ENCODE measurements around the gene TIFAB.
"Not testable (repeated sequence)": the region's sequence is repeated elsewhere in the genome, so short reads cannot be mapped to it uniquely, and the experiment has no call there.

The TIFAB gene, protein sequence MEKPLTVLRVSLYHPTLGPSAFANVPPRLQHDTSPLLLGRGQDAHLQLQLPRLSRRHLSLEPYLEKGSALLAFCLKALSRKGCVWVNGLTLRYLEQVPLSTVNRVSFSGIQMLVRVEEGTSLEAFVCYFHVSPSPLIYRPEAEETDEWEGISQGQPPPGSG

DNA sequence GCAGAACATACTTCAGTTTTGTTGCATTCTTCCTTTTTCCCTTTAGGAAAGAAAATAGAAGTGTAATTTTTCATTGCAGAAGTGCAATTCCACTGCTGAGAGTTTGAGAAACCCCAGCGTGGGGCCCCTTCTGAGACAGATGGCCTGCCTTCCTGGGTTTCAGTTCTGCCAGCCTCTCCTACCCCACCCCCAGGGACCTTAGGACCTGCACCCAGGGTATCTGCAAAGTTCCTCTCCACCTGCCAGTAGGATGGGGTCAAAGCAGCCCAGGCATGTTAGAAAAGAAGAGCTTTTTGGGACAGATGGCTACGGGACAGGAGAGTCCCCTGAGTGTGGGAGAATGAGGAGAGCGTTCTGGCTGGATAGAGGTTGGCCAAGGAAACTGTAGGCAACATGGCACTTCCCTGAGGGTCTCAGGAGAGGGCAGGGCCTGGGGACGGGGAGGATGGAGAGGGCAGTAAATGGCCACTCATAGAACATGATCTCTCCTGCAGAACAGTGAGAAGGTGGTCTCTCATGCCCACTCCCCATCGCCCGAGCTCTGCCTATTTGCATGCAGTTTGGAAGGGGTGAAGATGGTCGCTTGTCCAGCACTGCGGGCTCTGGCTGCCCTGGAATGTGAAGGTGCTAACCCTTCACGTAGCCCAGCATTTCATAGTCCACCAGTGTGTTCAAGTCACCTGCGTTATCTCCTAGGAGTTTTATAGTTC is at the start of gene TIFAB:
Gene TIFAB (minus strand): TSS at position 31 of the 710 bp plus-strand sequence. CDS start 2,412 bp downstream, outside the sequence.
- no peak for DNase-seq

DNA sequence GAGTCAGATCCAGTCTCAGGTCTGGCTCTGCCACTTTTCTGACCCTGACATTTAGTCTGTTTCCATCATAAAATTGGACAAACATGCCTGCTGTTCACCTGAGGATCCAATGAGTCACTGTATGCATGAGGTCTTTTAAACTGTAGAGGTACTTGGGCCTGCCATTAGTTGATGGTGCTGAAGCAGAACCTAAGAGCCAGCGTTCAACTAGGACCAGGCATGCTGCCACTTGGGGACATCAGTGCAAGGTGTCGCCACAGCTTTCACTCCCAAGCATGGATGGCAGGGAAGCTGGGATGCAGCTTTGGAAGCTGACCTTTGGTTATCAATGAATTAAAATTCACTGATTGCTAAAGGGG is 46.5 kb upstream of the TIFAB start:
- no peak for DNase-seq

DNA sequence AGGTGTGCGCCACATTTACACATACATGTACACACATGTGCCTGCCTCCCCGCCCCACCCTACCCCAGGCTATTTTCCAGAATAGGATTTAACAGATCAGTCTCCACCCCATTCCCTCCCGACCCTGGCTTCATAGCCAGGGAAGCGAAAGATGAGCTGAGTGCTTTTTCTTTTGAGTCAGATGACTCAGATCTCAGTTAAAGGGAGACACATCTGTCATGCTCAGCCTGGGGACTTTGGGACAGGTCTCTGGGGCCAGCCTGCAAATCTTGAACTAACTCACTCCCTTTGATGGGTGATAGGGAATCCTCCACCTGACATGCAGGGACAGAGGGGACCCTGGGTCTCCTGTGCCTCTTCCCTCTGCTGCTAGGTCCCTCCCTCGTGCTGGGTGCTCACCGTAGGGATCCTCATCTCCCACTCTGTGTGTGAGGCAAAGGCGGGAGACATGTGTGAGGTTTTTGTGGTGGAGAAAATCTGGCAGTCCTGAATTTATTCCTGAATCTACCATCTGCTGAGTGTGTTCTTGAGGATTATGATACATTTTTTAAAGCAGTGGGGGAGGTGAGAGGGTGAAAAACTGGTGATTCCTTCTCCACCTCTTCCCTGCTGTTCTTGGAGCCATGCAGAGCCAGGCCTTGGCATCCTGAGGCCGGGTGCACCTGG is 46.0 kb upstream of the TIFAB start:
- DNase-seq = no peak

DNA sequence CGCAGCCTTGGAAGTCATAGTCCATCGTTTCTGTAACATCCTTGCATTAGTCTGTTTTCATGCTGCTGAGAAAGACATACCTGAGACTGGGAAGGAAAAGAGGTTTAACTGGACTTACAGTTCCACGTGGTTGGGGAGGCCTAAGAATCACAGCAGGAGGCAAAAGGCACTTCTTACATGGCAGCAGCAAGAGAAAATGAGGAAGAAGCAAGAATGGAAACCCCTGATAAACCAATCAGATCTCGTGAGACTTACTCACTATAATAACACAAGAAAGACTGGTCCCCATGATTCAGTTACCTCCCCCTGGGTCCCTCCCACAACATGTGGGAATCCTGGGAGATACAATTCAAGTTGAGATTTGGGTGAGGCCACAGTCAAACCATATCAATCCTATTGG is 43.4 kb upstream of the TIFAB start:
- not testable (repeated sequence) for DNase-seq

DNA sequence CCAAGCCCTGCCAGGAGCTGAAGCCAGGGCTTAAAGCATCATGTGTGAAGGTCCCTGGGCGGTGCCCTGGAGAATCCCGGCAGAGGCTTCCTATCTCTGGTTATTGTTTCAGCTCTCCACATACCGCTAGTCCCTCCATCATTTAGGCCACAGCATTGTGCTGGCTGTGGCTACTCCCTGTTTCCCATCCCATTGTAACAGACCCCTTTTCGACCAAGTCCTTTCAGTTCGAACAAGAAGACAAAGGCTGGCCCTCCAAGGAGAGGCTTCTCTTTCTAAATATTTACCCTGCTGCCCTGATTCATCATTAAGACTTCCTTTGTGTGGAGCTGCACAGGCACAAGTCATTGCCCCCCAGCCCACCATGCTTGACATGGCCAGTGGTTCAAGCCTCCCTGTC is 42.0 kb upstream of the TIFAB start:
- DNase-seq = no peak

DNA sequence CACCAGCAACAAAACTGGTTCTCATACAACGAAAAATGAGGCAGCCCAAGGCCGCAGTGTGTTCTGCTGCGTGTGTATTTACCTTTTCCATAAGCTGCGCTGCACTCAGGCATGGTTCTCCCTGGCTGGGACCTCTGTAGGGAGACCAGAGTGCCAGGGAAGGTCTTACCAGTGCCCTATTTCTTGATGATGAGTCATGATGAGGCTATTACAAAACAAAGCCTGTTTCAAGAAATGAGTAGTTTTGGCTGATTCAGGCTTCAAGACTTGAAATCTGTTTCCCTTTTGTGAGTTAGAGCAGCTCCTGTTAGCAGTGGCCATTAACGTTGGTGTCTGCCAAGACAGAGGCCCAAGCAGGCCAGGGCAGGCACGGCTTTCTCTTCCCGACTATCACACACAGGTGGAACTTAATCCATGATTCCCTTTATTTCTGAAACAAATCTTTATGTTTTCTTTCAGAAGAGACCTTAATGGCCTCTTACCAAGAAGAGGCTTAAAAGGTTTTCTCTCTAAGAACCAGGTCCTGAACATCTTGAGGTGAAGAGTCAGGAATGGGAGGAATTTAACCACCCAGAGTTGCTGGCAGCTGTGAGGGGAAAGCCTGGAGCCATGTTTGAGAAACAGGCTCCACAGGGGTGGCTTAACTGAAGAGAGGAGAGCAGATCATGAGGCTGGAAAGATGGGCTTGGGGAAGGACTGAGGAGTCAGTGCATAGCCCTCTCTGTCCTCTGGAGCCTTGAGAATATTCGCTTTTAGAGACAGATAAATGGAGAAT is 41.4 kb upstream of the TIFAB start:
- DNase-seq = no peak

DNA sequence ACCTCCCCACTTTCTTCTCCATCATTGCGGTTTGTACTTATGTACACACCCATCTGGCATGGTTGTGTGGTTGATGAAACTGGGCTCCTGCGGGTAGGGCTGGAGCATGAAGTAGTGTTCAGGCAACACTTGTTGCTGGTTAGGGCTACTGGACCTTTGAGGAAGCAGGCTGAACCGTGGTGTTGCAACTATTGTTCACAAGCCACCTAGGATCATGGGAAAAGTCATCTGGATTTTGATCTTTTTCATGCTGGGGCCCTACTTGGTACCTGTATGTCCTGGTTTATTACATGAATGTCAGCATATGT is 40.1 kb upstream of the TIFAB start:
- DNase-seq = no peak

DNA sequence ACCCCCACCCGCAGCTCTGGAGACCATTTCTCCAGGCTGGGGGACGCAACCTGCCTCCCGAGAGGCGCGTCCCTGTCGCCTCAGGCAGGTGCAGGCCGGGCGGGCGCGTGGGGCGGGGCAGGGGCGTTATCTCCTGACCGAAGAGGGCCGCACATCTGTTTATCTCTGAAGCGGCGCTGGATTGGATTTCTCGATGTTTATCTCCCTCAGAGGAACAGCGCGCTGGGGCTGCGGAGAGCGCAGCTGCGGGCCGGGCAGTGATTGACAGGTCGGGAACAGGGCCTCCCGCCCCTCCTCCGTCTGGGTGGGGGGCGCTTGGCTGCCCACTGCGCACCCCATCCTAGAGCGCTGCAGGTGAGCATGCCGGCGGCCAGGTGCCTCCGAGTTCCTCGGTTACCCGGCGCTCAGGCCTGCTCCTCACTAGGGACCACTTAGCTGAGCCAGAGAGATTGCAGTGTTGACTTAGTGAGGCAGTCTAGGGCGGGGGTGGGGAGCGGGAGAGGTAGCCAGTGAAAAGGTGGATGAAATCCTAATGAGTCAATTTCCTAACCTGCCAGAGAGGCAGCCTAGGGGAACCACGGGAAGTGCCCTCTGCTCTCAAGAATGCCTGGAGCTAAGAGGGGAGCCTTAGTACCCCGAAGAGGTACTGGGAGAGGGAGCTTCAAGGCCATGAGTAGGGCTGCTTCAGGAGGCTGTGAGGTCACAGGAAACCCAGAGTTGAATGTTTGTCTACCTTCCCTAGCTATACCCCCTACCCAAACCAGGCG is 39.6 kb upstream of the TIFAB start:
- DNase-seq = no peak

DNA sequence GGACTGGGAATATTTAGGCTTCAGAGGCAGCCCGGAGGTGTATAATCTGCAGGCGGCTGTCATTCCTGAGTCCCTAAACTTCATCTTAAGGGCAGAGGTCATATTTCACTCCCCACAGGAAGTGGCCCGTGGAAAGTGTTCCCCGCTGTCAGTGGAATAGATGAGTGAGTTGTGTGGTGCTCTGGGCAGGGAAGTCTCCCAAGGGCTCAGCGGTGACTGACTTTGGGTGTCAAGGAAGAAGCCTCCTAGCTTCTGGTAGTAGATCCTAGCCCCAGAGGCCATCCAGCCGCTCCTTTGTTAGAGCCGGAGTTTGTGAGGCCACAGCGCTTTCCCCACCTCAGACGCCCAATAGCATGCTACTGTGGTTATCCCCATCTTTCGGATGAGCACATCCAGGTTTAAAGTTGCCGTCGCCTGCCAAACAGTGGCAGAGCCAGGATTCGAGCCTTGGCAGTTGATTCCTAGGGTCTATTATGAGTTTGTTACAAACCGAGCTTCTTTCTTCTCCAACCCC is 38.9 kb upstream of the TIFAB start:
- DNase-seq = no peak

DNA sequence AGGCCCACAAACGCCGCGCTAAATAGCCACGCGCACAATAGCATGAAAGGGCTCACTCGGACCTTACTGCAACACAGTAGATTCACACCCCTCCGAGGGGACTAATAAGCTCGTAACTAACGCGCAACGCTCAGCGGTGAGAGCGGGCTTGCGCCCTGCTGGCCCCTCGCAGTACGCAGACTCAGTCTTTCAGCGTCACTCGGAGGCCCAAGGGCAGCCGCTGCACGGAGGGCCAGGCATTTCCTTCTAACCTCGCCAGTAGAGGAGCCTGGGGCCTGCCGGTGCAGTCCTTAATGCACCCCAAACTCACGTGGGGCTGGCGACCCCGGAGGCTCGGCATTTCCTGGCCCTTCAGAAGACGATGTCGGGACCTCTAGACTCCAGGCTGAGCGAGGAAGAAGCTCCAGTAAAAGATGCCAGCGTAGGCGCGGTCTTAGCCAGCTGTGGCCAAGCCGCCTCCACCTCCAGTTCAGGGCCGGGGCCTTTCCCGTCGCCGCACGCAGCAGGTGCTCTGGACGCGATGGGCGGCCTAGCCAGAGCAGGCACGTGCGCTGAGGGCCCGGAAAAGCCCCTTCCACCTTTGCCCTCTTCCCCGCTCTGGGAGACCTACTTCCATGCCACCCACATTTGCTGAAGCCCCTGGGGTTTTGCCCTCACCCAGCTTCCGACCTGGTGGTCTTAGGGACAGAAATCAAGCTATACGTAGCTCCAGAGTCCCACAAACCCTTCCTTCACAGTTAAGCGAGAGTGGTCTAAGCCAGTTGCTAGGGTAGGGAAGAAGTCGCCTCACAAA is 38.3 kb upstream of the TIFAB start:
- DNase-seq = no peak

DNA sequence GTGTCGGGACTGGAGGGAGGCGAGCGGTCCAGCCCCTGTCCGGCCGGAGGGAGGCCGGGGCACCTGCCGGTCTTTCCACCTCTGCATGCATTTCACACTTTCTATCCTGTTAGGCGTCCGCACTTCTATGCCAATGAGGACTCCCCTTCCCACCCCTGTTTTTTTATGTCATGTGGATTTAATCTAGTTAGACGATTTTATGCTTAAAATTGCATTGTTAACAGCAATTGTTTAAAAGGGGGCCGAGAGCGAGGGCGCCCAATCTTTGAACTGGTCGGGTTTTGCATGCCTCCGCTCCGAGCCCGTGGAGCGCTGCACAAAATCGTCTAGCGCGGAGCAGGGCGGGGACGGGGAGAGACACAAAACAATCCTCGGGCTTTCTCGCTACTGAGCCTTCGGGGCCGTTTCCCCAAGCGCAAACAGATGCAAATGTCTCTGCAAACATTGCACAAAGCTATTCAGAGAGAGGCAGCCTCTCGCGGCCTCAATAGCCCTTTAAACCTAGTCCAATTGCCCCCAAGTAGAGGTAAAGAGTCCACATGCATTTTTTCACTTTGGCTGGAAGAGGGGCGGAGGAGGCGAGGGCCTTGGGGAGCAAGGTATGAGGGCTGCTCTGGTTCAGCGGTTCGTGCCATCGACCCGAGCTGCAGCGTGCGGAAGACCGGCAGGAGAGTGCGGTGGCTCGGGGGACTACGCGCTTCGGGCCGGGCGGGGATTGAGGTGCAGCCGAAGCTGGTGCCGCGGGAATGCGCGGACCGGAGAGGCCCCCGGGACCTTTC is 37.5 kb upstream of the TIFAB start:
- DNase-seq = no peak

DNA sequence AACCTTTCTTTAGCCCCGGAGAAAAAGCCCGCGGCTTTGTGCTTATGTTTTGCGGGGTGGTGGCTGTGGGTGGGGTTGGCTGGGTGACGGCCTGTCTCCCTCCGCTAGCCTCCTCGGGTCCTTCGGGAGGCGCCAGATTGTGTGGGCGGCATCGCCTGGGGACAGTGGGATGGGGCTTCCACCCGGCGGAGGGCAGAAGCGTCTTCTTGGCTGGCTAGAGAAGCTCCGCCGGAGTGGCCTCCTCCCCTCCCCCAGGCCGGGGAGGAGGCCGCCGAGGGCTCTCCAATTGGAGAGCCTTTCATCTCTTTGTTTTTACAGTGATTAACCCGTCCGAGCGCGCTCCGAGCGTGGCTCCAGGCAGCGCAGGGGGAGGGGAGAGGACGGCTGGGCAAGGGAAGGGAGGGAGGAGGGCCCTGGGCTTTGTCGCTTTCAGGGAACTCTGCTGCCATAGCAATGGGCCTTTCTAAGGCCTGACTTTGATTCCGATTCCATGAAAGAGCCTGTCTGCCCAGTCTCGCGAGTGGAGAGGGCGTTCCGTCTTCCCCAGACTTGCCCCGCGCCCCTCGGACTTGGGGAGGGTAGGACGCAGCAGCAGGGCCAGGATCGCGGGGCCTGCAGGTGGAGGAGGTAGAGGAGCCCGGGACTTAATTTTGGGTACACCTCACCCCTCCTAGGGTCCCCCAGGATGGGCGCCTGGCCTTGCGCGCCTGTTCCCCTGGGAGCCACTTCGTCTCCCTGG is 36.7 kb upstream of the TIFAB start:
- DNase-seq = no peak

DNA sequence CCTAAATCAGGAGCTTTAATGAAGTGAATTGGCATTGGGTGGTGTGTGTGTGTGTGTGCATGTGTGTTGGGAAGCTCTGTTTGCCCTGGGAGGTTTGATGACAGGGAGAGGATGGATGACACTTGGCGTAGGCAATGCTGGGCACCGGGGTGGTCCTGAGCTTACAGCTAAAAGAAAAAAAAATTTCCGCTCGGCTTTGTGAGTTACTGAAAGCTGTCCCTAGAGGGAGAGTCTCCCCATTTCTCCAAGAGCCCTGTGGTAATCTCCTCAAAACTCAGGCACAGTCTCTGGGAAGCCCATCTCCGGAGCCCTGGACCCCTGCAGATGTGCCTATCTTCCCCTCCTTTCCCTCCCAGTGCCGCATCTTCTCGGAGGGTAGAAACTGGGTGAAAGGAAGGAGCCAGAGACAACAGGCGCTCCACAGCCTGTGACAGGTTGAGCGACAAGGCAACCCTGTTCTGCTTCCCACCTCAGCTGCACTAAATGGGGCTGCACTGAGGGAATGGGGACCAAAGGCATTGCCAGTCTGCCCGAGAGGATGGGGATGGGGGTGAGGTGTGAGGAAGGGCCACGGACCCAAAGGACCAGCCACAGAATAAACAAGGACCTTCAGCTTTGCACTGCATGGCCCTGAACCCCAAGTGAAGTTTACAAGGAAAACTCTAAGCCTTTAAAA is 35.8 kb upstream of the TIFAB start:
- no peak for DNase-seq

DNA sequence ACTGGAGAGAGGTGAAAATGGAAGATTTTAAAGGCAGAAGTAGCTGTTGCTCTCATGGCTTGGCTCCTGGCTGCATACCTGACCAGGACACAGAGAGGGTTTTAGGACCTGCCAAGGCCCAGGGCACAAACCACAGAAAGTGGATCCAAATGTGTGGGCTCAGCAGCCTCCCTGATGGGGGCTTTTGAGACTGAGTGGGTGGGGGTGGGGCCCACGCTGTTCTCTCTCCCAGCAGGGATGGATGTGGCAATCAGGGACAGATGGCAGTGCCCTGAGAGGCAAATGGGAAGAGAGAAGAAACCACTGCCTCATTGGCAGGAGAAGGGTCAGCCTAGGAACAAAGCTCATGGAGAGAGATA is 34.9 kb upstream of the TIFAB start:
- no peak for DNase-seq

DNA sequence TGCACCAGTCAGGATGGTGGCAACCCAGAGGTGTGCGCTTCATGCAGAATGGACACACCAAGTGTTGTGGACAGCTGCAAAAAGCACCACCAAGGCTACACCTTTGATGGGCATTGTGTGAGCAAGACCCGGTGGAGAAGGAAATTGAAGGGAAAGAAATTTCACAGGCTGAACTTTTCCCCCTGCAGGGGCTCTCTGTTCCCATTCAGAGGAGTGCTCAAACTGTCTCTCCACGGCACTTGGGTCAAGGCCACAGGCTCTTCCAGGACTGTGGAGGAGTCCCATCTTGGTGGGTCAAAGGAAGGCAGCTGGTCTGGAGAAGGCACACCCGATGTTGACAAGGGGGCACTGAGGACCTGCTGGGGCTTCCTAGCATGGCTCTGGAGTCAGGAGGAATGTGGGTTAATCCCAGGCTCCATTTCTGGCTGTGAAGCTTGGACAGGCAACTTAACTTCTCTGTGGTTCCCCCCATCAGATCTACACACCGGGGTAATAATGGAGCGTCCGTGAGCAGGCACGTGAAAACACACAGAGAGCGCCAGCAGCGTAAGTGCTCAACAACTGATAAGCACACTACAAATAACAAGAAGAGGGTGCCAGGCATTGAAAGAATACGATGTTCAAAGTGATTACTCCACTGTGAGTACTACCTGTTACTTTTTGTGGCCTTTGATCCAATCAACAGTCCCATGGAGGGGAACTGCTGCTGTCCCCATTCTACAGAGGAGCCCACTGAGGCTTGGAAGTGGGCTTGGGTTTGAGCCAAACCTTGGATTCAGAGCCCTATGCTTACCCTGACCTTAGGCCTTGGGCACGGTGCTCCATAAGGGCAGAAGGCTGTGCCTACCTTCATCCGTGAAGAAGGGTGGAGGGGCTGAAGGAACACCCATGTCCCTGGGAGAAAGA is 34.2 kb upstream of the TIFAB start:
- no peak for DNase-seq

DNA sequence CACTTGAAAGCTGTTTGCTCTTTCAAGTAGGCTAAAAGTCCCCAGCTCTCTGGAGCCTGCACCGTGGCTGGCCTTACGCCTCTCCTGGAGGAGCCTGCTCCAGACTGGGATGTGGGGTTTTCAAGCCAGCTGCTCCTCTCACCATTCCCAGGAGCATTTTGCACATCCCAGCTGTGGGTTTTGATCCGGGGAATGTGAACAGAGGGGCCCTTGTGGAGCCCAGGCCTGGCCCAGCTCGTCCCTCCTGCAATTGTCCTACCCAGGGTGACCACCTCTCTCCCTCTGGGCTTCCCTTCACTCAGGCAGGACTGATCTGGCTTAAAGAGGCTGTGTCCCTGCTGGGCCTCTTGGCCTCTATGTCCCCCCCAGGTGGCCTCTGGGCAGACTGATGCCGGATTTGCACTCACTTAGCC is 32.5 kb upstream of the TIFAB start:
- no peak for DNase-seq

DNA sequence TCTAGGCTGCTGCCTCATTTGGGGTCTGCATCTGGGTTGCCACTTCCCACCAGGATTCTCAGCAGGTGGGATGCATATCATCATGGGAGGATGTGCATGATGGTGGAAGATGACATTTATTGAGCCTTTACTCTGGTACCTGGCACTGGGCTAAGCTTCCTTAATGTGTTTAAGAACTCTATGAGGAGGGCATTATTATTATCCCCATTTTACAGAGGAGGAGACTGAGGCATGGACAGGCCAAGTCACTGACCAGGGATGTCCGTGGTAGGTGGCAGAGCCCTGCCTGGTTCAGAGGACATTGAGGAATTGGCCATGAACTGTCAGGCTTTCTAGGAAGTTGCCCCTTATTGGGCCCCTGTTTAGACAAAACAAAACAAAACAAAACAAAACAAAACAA is 31.1 kb upstream of the TIFAB start:
- DNase-seq = no peak

DNA sequence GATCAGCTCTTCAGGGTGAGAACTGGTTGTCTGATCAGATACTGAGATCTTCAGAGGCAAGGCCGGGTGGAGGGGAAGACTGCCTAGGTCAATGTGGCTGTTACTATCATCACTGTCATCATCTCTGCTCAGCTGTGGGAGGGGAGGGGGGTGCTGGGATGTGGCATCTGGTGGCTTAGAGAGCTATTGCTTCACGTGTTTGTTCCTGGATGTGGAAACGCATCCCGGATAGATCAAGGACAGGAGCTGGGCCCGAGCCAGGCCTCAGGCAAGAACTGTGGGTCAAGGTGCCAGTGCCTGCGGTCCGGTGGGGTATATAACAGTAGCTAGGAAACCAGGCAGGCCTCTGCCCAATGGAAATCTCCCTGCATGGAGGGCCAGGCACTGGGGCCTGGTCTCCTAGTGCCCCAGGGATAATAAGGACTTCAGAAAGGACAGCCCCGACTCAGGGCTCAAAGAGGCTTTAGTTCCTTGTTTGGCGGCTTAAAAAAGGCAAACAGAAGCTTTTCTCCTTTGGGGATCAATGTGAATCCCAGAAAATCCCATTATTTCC is 30.3 kb upstream of the TIFAB start:
- no peak for DNase-seq

DNA sequence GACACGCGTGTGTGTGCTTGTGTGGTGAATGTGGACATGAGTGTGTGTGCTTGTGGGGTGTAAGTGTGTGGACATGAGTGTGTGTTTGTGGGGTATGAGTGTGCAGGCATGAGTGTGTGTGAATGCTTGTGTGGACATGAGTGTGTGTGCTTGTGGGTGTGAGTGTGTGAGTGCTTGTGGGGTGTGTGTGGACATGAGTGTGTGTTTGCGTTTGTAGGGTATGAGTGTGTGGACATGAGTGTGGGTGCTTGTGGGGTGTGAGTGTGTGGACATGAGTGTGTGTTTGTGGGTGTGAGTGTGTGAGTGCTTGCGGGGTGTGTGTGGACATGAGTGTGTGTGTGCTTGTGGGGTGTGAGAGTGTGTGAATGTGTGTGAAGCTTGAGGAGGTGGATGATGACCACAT is 29.8 kb upstream of the TIFAB start:
- no peak for DNase-seq

Data from stimulated activated CD8-positive, alpha-beta memory T cell treated with anti-CD3 and anti-CD28 coated beads, Interleukin-4, amount 100 ng/mL, for 48 hours (primary cell).